SKM-1 treated with dmso at 0.1 percent for 144 hours (cell line): ENCODE data around the gene HJV.

Experiments
- DNase-seq: peaks from one replicate; lab custom pipeline; 2025; ENCODE audit not compliant: unreplicated experiment; lab: John Stamatoyannopoulos, UW

Gene HJV

DNA sequence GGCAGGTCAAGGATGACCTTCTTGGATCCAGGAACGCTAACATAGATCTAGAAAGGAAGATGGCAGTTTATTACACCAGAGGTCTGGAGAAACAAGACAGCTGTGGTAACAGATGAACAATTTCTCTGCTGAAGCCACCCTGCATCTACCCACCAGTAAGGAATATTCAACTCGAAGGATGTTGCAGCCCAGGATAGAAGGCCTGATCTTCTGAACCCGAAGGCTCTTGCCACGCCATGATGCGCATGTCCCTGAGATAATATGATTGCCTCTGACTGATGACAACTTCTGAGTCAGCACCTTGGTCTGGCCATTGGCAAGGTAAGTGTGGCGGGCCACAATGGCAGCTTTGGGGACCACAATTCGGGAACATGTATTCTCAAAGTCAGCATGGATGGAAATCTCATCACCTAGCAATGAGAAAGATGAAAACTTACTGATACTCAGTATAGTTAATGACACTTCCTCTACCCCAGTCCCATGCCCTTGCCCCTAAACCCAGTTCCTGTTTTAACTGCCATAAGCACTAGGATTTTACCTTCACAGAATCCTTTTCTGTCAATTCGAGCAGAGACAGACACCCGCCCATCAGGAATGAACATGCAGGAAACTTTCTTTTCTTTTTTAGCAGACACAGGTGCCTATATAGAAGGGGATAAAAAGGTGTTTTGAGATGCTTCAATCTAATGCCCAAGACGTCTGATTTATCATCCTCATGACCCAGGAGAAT lies 27.0 kb downstream of the HJV start:
- no peak for DNase-seq

DNA sequence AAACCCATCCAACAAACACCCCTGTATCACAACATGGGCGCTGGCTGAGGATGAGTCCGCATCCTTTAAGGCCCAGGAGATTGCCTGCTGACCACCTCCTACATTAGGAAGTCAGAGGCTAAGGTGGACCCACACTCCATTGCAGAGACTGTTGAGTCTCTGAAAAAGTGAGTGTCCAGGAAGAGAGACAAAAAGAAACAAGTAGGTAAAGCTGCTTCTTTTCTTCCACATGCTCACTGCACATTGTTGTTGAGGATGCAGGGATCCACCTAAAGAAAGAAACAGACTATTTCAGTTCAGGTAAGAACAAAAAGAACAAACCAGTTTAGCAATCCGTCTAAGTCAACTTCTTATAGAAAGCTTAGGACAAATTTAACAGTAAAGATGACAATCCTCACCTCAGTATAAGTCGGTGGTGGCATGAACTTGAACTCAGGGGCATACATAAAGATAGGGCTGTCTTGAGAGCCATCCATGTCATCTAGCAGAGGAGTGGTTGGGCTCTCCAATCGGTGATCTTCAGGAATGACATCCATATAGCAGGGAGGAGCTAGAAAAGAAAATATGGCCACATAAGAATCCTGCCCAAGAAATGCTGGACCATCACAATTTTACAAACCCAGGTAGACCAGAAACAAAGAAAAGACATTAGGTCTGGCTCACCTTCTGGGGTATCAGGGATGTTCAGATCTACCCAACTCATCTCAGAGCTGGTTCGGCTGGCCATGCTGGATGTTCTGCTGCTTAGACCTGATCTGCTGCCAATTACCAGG lies 27.7 kb downstream of the HJV start:
- no peak for DNase-seq

DNA sequence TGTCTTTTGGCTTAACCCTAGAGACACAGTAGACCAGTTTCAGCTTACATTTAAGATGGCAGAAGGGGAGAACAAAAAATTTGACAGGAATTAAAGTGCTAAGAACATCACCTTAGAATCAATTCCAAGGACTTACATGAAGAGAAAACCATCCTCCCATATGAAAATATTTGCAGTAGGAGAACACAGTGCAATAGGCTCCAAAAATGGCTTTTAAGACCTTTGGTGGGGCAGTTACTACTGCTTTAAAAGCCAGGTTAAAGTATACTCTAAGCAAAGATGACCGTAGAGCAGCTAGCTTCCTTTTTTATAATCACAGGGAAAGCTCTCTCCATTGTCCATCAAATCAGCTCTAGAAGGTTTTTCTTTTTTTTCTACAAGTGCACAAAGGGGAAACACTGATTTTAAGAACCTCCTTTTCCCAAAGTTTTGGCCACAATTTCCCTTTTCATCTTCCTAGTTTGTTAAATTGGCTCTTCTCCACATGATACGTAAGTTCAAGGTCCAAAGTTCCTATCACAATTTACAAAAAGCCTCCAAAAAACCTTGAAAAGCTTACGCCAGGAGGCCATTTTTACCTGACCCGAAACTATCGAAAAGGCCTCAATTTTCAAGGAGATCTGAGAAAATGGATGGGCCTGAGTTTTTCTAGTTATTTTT lies 28.4 kb downstream of the HJV start:
- DNase-seq, result no peak

DNA sequence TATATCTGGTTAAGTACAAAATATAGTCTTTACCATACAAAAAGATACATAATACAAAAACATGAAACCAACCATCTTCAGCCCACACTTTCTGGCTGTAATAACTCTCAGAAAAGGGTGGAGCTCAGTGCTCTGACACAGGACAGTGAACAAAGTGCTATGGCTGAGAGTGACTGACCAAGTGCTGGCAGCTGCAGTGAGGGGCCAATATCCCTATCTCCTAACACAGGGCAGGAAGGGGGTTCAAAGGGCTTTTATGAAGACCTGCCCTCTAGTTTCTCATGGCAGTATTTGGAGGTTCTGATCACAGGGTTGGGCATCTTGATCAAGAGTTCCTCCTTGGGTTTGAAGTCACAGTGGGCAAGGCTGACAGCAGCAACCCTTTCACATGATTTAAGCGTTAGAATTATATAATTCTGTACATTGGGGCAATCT lies 29.0 kb downstream of the HJV start:
- no peak for DNase-seq

DNA sequence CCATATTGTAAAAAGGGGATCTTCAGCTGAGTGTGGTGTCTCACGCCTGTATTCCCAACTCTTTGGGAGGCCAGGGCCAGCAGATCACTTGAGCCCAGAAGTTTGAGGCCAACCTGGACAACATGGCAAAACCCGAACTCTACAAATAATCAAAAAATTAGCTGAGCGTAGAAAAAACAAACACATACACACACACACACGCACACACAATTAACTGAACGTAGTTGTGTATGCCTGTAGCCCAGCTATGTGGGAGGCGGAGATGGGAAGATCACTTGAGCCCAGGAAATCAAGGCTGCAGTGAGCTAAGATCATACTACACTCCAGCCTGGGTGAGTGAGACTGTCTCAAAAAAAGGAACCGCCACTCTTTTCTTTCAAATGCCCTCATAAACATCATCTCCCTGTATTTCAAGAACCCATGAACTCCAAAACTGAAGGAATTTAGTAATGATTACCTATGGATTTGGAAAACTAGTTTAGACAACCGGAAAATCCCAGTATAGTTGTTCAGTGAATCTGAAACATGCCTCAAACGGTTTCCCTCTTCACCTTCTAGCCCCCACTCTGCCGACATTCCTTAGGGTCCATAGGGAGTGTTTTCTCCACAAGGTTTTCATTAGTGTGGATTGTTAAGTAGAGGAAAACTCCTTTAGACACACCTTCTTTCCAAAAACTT lies 29.7 kb downstream of the HJV start:
- DNase-seq, result no peak

DNA sequence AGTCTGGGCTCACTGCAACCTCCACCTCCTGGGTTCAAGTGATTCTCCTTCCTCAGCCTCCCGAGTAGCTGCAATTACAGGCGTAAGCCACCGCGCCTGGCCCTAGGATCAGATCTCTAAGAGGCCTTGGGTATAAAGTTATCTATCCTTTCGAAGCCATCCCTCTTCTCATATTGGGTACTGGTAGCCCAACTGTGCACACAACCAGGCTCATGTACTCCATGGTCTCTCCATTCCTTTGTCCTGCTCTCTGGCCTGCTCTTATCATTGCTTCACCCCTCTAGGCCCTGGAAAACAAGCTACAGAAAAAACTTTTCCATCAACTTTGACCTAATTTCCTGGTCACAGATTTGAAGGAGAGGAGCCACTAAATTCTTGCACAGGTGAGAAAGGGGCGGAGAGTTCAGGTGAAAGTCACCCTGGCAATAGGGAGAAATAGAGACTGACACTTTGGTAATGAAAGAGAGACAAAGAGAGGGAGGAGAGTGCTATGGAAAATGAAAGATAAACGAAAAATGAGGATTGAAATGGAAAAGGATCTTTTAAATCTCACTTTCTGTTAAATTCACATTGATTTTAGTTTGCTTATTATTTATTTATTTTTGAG lies 31.2 kb downstream of the HJV start:
- DNase-seq, result no peak

DNA sequence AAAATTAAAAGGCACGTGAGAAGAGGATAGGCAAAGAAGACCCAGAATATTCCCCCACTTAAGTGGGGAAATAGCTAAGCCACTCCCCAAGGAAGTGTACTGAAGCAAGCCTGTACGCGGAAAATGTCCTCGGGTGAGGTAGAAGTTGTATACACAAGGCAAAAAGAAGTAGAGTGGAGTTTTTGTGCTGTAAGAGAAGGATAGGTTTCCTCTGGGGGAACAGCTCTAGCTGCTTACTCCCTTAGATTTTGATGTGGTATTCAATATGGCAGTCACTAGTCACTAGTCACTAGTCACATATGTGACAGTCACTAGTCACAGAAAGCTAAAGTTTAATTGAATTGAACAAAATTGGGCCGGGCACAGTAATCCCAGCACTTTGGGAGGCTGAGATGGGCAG lies 32.8 kb downstream of the HJV start:
- DNase-seq, result no peak

DNA sequence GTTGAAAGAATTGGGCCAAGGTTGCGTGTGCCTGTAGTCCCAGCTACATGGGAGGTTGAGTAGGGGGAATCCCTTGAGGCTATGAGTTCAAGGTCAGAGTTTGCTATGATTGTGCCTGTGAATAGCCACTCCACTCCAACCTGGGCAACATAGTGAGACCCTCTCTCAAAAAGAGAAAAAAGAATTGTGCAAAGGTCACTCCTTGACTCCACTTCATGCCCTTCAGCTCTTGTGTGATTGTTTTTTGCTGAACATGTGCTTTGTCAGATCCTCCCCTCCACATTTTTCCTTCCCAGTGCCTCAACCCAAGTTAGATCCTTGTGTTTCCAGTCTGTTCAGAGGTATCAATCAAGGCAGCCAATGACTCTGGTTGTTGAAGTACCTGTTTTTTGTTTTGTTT lies 33.6 kb downstream of the HJV start:
- DNase-seq, result no peak

DNA sequence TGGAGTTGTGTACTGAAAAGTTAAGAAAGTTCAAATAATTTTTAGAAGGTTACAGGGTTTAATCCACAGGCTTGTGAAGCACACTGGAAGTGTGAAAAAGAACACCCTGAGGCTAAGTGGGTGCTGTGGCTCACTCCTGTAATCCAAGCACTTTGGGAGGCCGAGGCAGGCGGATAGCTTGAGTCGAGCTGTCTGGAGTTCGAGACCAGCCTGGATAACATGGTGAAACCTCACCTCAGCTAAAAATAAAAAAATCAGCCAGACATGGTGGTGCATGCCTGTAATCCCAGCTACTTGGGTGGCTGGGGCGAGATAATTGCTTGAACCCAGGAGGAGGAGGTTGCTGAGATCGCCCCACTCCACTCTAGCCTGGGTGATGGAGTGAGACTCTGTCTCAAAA lies 35.0 kb downstream of the HJV start:
- DNase-seq, result no peak

DNA sequence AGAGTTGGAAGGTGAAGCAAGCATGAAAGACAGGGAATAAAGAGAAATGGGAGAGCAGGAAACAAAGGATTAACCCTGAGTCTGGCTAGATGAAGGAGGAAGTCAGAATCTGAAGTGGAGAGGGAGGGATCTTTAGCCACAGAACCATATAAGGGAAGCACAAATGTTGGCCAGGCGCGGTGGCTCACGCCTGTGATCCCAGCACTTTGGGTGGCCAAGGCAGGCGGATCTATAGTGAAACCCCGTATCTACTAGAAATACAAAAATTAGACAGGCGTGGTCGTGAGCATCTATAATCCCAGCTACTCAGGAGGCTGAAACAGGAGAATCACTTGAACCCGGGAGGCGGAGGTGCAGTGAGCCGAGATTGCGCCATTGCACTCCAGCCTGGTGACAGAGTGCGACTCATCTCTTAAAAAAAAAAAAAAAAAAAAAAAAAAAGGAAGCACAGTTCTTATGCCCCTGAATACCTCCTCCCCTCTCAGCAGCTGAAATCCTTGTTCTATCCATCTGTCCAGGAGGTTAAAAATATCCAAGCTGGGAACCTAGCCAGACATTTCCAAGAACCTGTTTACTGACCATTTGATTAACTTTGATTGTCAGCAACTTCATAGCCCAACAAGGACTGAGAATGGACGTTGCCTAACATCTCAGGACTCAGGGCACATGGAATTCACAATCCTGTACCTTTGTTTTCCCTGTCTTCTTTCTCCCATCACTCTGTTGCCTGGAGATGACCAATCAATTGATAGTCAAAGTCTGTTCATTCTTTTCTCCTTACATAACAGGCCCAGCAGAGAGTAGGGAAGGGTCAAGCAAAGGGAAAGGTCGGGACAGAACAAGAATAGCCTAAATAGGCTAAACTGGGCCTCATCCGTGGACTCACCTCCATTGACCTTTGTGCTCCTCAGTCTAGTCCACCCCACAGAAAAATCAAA lies 35.8 kb downstream of the HJV start:
- DNase-seq, result peak; percentile 93

DNA sequence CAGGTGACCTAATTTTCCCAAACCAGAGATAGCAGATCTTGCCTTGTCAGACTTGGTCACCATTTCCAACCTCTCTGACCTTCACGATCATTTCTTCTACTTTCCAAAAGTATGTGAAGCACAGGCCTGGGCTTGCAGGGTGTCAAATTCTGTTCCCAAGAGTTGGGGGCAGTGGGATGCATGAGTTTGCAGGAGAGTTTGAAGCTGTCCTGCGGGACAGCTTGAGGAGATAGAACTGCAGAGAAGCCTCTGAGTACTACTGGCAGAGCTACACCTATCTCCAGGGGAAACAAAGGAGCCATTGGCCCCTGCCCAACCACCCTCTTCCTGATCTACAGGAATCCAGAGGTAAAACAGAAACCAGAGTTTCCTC lies 36.4 kb downstream of the HJV start:
- no peak for DNase-seq

DNA sequence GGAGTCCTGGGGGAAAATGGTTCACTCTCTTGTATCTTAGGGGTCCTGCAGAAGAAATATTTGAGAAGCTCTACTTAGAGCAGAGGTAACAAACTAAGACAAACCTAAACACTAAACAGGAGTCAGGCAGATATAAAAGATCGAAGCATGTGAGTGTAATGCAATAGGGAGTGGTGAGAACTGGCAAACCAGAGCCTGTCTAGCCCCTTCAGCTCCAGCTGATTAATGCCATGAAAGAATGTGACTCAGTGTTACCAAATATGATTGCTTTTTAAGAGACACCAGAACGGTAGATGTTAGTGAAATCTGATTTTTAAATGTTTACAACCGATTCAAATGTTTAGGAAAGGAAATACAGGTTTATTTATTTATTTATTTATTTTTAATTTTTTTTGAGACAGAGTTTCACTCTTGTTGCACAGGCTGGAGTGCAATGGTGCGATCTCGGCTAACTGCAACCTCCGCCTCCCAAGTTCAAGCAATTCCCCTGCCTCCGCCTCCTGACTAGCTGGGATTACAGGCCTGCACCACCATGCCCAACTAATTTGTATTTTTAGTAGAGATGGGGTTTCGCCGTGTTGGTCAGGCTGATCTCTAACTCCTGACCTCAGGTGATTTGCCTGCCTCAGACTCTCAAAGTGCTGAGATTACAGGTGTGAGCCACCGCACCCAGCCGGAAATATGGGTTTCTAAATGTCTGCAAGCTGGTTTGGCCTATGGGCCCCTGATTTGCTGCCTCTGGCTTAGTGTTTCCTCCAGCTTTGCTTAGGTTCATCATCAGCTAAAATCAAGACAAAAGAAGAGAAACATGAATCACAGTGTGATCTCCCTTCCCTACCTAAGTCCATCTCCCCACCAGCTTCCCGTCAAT lies 37.3 kb downstream of the HJV start:
- DNase-seq, result no peak

DNA sequence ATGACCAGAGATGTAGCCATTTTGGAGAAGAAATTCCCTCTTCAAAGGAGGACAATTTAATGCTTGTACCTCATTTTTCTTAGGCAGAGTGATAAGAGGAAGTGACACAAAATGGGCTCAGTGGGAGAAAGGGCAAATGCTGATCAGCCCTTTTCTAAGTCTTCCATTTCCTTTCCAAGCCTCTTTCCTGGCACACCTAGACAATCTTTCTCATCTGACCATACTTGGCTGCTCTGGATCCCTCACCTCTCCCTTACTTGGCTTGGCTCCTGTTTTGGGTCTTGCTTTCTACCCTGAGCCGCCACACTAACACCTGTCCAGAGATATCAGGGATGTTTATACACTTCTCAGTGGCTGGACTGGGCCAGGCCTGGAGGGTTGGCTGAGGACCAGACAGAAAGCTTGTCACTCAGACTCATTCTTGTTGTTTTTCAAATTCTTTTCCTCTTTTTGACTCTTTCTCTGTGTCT lies 38.3 kb downstream of the HJV start:
- no peak for DNase-seq

DNA sequence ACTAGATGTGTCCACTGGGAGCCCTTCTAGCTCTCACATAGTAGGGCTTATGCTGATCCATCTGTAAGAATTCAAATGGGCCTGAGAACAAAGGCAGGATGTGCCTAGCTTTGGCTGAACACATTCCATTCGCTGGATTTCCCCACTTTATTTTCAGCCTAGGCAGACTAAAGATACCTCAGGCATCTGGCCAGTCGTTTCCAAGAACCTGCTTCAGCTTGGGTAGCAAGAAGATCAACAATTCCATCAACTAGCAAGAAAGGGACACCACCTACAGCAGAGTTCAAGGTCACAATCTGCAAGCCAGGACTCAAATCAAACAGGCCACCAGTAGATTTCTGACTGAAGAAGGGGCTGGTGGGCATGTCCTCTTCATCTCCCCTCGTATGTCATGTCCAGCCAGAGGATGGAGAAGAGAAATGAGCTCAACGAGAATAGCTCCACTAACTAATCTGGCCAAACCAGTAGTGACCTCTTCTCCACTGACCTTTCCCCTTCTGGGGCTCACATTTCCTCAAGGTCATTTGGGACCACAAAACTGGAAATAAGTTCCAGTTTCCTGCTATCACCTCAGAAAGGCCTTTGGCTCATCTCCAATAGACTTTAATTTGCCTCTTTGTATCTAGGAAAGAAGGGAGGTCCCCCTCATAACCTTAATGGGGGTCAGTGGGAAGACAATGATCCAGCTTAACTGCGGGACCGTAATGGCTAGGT lies 39.4 kb downstream of the HJV start:
- DNase-seq, result no peak

DNA sequence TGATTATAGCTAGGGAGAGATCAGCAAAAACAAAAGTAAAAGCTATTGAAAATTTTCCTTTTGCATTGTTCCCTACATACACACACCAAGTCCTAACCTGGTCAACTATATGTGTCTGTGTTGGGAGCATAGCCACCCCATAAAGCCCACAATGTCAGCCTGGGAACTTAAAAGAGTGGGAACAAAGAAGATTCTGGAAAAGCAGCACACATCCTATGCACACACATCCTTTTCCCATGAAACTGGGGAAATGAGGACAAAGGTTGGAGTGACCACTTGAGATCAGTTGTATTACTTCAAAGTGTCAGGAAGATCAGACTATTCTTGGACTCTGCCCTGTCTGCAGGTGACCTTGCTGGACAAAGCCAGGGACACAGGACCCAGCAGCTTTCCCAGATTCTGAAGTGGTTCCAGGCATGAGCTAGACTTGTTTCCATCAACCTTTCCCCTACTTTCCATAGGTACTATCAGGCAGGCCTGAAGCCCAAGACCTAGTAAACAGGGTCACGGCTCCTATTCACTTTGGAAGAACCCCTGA lies 41.0 kb downstream of the HJV start:
- no peak for DNase-seq

DNA sequence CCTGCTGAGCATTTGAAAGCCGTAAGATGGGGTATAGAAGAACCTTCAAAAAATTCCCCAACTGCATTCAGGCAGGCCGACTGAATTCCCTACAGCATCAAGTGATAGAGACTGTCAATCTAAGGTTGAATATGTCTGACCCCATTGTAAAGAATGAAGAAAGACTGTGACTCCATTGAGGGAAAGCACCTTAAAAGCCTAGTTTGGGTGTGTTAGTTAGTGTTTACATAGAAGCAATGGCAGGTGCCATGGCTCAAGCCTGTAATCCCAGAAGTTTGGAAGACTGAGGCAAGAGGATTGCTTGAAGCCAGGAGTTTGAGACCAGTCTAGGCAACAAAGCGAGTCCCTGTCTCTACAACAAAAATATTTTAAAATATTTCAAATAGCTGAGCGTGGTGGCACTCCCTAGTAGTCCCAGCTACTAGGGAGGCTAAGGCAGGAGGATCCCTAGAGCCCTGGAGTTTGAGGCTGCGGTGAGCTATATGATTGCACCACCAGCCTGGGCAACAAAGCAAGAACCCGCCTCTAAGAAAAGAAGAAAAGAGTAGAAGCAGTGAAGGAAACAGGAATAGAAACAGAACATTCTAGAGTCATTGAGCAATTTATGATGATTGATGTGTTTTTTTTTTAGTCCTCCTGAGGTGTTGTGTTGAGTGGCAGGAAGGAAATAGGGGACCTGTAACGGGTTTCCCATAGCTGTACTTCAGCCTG lies 41.6 kb downstream of the HJV start:
- peak; percentile 84 for DNase-seq
